ENCODE results near the gene TDRD3.

The TDRD3 gene

GRCh38 chr13:60575142-60575541 is 178.1 kb downstream of the TDRD3 start:
- no peak for DNase-seq (ENCODE audit: low spot score)

DNA sequence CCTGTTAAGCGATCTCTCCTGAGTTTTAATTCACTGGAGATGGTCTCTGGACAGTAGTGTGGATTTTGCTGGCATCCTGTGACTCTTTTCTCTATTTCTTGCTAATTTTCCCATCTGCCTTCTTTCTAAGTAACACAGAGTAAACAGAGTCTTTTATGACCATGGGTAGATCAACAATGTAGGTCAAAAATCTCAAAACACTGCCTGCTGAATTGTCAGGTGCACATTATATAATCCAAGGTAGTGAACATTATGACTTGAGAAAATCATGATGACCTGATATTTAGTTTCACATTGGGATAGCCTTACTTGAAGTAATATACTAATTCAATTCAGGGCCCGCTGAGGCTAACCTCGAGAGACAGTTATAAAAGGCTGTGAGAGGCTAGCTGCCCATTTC is 180.7 kb downstream of the TDRD3 start:
- DNase-seq (ENCODE audit: low spot score) = no peak

GRCh38 chr13:60583196-60583888 is 186.3 kb downstream of the TDRD3 start:
- no peak for DNase-seq (ENCODE audit: low spot score)

GRCh38 chr13:60583911-60584753 is 187.1 kb downstream of the TDRD3 start:
- peak; percentile 66 for DNase-seq (ENCODE audit: low spot score)

DNA sequence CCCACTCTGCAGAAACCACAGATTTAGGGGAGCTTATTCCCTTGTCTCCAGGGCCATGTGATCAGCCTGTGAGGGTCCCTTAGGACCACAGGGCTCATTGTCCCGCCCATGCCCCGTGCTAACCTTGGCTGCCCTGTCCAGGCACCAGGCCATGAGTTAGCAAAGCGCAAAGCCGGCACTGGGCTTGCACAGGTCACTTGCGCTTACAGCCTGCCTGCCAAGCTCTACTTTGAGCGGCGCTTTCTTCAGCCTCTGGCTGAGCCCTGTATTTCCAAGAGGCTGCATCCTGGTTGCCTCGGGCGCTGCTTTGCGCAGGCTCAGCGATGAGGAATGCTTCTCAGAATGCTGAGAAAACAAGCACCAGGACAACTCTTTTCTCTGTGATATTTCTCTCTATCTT is 188.0 kb downstream of the TDRD3 start:
- DNase-seq (ENCODE audit: low spot score) = peak; percentile 59

- DNase-seq (ENCODE audit: low spot score) = peak; percentile 30
These were observed 194.1 kb downstream of the TDRD3 start for GRCh38 chr13:60590800-60591747.

DNA sequence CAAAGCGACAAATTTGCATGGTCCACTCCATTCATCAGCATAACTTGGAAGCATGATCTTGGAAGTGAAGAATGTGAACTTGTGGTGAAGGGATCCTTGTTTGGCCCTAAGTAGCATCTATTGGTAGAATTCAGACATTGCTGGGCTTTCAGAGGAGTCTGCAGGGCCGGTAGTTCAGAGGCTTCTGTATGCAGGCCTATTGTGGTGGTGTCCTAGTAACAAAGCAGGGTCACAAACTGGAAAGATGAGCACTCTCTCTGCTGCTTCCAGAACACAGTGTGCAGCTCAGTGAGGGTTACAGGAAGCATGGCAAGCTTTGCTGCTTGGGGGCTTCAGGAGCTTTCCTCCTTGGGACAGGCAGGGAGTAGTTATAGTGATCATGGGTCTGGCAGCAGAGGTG is 206.0 kb downstream of the TDRD3 start:
- DNase-seq (ENCODE audit: low spot score) = no peak

GRCh38 chr13:60604058-60604457 is 207.0 kb downstream of the TDRD3 start:
- DNase-seq (ENCODE audit: low spot score) = no peak

- no peak for DNase-seq (ENCODE audit: low spot score)
These were observed 211.9 kb downstream of the TDRD3 start for GRCh38 chr13:60608954-60609353.

DNA sequence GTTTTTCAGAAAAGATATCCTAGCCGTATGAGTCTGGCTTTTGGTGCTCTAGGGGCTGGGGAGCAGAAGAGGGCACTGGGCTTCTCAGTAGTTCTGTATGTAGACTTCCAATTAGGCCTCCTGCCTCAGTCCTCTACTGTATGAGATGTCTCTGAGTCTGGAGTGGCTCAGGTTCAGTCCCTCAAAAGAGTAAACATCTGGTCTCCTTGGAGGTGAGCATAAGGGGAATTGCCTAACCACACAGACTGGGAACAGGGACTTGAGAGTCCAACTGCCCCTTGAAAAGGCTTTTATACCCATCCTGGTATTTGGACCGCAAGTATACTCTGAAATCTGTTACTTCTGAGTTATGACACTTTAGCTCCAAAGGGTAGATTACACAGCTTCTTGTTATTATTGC is 214.5 kb downstream of the TDRD3 start:
- no peak for DNase-seq (ENCODE audit: low spot score)

GRCh38 chr13:60612593-60612992 is 215.6 kb downstream of the TDRD3 start:
- no peak for DNase-seq (ENCODE audit: low spot score)

GRCh38 chr13:60613080-60613479 is 216.1 kb downstream of the TDRD3 start:
- no peak for DNase-seq (ENCODE audit: low spot score)

DNA sequence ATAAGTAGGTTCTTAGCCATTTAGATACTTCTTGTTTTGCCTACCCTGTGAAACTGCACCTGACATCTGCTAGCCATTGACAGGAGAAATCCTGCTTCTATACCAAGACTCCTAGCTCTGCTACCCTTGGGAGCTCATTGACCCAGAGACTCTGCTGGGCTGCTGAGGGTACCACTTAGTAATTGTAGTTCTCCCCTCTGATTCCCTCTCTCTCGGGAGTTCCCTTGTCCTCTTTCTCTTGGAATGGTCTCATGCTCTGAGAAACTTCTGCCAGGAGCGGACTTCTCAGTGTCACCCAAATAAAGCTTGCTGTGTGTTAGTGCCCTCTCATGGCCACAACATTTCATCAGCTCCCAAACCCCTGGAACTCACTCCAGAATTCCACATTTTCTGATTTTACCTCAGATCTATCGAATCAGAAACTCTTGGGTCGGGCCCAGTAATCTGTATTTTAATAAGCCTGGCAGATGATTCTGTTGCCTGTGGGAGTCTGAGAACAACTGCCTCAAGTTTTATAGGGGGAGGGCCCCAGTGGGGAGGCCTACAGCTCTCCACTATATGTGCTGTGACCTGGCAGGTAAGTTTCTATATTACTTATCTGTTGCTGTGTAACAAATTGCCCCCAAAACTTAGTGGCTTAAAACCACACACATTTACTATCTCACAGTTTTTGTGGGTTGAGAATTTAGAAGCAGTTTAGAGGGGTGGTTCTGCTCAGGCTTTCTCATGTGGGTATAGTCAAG is 221.1 kb downstream of the TDRD3 start:
- peak; percentile 30 for DNase-seq (ENCODE audit: low spot score)

DNA sequence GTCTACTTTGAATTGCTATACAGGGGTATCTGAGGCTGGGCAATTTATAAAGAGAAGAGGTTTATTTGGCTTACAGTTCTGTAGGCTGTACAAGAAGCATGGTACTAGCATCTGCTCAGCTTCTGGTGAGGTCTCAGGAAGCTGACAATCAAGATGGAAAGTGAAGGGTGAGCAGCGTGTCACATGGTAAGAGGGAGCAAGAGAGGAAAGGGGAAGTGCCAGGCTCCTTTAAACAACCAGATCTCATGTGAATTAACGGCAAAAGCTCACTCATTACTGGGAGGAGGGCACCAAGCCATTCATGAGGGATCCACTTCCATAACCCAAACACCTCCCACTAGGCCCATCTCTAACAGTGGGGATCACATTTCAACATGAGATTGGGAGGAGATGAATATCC is 222.4 kb downstream of the TDRD3 start:
- no peak for DNase-seq (ENCODE audit: low spot score)

- no peak for DNase-seq (ENCODE audit: low spot score)
These were observed 223.8 kb downstream of the TDRD3 start for GRCh38 chr13:60620611-60621395.

DNA sequence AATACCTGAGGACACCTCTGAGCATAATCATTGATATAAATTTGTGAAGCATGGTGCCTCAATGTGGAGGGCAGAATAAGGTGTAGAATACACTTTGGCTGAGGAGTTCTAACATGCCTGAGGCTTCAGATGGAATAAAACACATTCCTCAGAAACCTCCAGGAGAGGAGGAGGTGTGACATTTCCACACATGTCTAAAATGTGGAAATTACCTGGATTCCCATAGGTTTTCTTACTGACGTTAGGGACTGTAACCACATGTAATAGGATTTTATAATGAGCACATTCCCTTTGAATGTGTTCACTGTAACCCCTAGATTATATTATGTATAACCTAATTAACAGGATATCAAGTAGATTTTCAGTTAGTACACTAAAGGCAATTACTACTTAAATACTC is 226.1 kb downstream of the TDRD3 start:
- no peak for DNase-seq (ENCODE audit: low spot score)
